ENCODE measurements around the gene SYNGAP1.
A peak's percentile ranks its signal among the peaks of the same experiment; 100 is the strongest.

SYNGAP1 gene

DNA sequence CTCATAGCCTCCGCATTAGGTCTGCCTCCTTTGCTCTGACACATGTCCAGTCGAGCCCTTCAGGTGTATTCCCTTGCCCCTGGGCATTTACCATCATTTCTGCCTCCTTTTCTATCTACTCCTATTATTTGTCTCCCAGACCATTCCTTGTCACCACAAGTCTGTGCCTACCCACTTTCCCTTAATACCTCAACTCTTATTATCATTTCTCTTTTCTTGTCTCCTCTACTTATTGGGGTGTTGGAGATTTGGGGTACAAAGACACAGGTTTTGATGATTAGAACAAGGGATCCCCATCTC lies 1.4 kb downstream of the SYNGAP1 start:
- DNase-seq (ENCODE audit: low spot score): no peak

DNA sequence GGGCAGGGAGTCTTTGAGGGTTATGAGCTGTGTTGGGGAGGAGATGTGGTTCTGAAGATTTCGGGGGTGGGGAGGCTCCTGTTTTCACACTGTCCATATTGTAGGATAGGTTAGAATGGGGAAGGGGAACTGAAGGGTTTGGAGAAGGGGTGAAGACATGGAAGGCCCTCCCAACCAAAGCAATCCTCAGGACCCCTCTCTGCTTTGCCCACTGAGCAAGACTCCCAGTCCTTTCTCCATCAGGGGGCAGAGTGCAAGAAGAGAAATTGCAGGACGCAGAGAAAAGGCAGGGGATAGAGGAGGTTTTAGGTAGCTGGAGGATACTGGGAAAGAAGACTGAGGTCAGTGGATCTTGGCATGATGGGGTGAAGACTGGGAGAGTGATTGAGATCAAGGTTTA lies 3.9 kb downstream of the SYNGAP1 start:
- DNase-seq (ENCODE audit: low spot score): no peak

DNA sequence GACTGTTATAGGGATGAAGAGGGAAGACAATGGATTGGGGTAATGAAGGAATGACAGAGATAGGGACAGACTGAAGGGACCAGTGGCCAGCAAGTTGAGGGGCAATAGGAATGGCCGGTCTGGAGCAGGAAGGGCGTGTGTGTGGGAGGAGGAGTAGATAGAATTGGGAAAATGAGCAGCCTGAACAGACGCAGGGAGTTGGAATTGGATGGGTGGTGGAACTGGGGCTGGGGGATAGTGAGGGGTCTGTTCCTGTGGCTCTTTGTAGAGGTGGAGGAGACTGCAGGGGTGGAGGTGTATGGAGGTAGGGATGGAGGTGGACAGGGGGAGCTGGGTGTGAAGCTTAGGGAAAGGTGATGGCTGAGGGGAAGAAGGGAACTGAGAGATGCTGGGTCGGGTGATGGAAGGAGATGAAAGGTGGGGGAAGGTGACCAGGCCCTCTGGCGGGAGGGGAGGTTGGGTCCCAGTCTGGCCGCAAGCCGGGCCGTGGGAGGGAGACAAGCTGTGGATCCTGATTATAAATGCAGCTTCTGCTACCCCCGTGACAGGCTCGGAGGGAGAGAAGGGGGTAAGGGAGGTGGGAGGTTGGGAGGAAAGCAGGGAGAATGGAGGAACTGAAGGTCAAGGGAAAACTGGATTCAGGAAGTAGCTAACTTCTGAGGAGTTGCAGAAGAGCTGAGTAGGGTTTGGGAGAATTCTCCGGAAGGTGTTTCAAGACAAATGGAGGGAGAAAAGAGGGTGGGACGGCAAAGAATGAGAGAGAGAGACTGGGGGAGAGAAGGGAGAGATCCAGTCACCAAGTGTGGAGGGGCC lies 5.2 kb downstream of the SYNGAP1 start:
- DNase-seq (ENCODE audit: low spot score): no peak

GRCh38 chr6:33425668-33426577 lies 6.1 kb downstream of the SYNGAP1 start:
- peak; percentile 82 for DNase-seq (ENCODE audit: low spot score)

DNA sequence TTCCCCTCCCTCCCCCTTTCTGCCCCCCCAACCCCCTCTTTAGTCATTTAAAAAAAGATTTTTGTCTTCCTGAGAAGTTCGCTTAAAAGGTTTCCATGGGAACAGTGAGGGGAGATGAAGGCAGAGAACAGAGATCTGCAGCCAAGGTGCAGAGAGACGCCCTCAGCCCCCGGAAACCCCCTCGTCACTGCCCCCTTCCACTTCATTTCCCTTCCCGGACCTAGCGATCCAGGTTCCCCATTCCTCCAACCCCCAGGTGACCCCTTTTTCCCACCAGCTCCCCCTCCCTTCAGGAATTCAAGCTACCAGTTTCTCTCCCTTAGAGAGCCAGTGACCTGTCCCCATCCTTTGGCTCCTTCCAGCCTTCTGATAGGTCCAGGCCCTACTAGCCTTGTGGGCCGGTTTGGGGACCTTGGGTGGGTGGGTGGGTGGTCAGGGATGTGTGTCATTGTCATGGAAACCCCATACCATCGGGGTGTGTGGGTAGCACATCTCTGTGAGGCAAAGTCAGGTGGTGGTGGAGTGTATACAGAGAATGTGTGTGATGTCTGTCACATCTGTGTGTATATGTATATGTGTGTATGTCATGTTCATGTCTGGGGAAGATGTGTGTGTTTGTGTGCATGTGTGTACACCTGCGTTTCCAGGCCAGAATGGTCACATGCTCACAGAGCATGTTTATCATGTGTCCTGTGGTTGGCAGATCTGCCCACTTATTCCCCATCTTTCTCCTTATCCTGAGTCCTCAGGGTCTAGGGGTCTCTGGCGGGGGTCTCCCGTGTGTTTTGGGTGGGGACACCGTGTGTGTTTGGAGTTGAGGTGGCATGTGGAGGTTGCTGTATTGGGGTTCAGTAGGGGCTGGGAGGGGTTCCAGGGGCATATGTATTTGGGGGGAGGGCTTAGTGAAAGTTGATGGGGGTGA lies 7.0 kb downstream of the SYNGAP1 start:
- DNase-seq (ENCODE audit: low spot score): no peak

- no peak for DNase-seq (ENCODE audit: low spot score)
These were observed 7.8 kb downstream of the SYNGAP1 start for GRCh38 chr6:33427585-33428223.

DNA sequence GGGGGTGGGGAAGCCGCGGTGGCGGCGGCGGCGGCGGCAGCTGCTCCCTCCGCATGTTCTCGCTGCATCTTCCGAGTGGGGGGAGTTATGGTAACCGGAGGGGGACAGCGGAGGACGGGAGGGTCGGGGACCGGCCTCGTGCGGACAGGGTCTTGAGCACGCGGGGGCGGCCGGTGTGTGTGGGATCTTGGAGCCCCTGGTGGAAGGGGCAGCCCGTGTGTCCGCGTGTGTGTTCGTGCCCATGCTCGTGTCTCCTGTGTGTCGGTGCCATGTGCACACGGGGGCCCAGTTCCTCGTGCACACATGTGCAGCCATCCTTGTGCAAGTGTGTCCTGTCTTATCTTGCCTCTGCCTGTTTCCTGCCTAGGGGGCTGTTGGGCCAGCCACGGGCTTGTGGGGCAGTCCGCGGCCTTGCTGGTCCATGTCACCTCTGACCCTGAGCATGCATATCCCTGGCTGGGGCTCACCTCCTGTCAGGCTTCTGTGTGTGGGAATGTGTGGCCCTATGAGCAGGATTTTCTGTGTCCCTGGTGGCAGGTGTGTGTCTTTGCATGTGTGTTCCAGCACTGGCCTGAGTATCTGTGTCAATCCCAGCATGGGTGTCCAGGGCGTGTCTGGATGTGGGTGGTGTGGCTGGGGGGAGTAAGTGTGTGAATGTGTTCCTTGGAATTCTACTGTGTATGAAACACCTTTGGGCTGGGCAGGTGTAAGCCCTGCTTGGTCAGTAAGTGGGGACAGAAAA lies 8.5 kb downstream of the SYNGAP1 start:
- no peak for DNase-seq (ENCODE audit: low spot score)

DNA sequence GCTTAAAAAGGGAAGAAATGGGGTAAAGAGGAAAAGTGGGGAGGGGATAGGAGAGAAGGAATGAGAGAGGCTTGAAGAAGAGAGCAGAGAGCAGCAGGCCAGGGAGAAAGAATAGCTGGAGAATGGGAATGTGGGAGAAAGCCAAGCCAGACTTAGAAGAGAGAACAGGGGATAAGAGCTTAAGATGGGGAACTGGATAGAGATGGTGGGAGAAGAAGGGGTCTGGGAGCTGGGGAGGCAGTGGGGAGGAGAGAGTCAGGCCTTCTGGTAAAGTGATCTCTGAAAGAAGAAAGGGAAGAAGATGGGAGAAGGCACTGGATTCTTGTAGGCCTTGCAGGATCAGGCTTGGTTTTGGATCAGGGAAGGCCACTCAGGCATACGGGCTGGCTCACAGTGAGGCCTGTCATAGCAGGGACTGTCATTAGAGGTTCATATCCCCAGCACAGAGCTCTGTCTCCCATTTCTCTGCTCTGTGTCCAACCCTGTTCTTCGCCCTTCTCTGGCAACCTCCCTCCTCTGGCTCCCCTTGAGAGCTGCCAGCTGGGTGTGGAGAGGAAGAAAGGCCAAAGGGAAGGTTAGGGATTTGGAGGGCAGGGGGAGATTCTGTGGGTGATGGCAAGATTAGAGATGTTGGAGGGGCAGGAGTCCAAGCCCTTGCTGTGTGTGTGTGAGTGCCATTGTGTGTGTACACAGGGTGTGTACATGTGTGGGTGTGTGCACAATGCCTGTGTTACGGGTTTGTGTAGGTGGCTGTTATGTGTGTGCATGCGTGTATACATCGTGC lies 9.3 kb downstream of the SYNGAP1 start:
- DNase-seq (ENCODE audit: low spot score): no peak

DNA sequence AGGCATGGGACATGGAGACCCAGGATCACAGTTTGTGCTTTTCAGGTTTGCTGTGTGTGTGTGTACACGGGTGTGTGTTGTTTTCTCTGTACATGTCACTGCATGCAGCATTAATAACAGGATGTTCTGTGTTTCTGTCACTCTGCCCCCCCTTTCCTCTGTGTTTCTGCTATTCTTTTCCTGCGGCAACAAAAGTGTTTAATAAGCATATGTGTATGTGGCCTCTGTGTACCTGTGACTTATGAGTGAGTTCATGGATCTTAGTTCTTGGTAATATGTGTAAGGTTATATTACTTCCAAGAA lies 9.8 kb downstream of the SYNGAP1 start:
- DNase-seq (ENCODE audit: low spot score): no peak

DNA sequence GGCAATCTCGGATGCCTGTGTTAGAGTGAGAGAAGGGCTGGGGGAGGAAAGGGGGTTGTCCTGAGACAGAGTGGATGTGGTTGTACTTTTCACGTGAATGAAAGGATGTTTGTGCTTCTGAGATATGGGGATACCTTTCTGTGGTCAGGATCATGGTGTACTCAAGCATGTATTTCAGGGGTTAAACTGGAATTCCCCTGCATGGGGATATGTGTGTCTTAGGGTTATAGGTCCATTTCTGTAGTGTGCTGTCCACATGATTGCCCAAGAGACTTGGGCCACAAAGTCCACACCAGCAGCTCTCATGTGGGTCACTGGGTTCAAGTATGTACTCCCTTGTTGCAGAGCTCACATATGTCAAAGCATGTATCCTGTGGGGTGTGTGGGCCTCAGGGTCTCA lies 10.5 kb downstream of the SYNGAP1 start:
- DNase-seq (ENCODE audit: low spot score): no peak

DNA sequence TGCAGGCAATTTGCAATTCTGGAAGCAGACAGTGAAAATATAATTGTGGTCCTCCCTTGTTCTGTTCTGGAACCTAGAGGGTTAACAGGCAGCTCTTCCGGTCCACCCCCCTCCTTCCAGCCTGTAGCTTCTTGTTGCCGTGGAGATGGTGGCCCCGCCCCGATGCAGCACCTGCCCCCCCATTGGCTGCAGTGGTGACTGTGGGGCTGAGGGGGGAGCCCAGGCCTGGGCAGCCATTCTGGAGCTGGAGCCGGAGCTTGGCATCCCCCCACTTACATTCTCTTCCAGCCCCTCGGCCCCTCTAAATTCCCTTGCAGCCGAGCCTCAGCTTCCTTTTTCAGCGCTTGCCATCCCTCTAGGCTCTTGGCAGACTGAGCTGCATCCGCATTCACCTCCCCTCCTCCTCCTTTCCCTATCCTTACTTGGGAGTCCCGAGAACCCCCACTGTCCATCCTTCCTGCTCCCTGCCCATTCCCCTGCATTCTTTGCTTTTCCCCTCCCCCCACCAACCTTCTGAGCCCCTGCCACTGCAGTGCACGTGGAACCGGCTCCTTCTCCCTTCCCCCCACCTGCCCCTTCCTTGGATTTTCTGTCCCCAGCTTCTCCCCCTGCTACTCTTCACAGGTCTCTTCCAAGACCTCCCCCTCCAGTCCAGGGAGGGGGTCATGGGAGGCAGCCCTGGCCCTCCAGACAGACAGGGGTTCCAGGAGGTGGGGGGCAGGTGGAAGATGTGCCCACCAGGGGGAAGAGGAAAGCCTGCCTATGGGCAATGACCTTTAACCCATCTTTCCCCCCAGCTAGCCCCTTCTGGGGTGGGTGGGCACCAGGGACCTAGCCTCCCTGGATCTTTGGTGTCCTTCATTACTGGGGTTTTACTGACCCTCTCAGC lies 11.4 kb downstream of the SYNGAP1 start:
- peak; percentile 88 for DNase-seq (ENCODE audit: low spot score)

DNA sequence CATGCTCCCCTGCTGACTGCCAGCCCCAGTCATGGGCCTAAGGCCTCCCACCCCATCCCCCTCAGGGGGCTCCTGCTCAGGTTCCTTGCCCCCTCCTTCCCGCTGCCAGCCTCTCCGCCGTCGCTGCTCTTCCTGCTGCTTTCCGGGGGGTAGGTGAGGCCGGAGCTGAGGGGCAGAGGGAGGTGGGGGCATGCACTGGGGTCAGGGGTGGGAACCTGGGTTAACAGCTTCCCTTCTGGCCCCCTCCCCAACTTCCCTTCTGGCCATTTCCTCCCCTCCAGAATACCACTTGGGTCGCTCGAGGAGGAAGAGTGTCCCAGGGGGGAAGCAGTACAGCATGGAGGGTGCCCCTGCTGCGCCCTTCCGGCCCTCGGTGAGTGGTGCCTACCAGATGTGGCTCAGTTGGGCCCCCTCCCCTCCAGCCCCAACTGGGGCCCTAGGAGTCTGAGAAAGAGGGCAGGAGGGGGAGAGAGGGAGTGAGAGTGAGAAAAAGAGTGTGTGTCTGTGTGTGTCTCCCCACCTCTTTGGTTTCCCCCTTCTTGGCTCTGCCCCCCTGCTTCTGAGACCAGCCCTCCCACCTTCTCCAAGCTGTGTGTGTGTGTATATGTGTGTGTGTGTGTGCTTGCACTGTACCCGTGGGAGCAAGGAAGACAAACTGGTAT lies 12.1 kb downstream of the SYNGAP1 start:
- DNase-seq (ENCODE audit: low spot score): no peak

DNA sequence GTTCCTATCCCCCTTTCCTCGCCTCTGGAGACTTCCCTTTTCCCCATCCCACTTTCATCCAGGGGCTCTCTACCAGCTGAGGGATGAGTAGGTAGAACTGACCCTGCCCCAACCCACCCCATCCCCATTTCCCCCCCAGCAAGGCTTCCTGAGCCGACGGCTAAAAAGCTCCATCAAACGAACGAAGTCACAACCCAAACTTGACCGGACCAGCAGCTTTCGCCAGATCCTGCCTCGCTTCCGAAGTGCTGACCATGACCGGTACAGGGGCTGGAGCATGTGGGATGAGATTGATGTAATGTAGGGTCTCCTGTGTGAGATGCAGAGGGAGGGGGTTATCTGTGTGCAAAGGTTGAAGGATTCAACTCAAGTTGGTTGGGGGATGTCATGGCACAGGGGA lies 12.7 kb downstream of the SYNGAP1 start:
- DNase-seq (ENCODE audit: low spot score): no peak

- DNase-seq (ENCODE audit: low spot score): no peak
These were observed 13.2 kb downstream of the SYNGAP1 start for GRCh38 chr6:33433001-33433543.

DNA sequence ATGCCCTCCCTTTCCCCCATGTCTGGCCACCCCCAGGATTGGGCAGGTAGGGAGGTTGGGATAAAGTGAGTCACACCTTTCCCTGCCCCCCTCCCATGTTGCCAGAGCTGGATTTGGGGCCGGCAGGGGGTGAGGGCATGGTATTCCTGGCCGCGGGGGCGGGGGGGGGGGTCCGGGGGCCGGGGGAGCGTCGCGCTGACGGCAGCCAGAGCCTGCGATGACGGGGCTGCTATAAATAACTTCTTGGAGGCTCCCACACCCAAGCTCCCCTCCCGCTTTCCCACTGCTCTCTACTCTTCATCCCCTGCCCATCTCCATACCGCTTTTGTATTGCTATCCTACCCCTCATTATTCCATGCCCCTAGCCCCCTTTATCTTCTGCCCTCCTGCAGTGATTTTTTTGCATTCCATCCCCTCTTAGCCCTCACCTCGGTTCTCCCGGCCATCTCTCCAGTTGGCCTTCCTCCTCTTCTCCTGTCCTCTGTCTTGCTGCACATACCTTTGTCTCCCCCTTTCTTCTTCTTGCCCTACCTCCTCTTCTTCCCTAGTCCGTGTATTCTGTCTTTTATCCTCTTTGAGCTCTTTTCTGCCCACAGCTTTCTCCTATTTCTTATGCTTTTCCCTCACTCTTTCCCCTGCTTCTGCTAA lies 13.8 kb downstream of the SYNGAP1 start:
- no peak for DNase-seq (ENCODE audit: low spot score)

GRCh38 chr6:33434961-33435360 lies 15.1 kb downstream of the SYNGAP1 start:
- no peak for DNase-seq (ENCODE audit: low spot score)

DNA sequence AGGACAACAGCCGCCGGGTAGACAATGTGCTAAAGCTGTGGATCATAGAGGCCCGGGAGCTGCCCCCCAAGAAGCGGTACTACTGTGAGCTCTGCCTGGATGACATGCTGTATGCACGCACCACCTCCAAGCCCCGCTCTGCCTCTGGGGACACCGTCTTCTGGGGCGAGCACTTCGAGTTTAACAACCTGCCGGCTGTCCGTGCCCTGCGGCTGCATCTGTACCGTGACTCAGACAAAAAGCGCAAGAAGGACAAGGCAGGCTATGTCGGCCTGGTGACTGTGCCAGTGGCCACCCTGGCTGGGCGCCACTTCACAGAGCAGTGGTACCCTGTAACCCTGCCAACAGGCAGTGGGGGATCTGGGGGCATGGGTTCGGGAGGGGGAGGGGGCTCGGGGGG lies 17.8 kb downstream of the SYNGAP1 start:
- DNase-seq (ENCODE audit: low spot score): no peak

- DNase-seq (ENCODE audit: low spot score): no peak
These were observed 19.2 kb downstream of the SYNGAP1 start for GRCh38 chr6:33438978-33439594.

Measured in globus pallidus (tissue), 1 donor.